DMS153 treated with DMSO at 0.1 percent for 48 hours (cell line): Measurements from ENCODE around the gene EWSR1.

Experiments
- DNase-seq: peaks from one replicate; lab custom pipeline; 2025; ENCODE audit not compliant: unreplicated experiment; lab: John Stamatoyannopoulos, UW

The EWSR1 gene

GRCh38 chr22:29268511-29269229 is 602 bp downstream of the EWSR1 start:
- no peak for DNase-seq

DNA sequence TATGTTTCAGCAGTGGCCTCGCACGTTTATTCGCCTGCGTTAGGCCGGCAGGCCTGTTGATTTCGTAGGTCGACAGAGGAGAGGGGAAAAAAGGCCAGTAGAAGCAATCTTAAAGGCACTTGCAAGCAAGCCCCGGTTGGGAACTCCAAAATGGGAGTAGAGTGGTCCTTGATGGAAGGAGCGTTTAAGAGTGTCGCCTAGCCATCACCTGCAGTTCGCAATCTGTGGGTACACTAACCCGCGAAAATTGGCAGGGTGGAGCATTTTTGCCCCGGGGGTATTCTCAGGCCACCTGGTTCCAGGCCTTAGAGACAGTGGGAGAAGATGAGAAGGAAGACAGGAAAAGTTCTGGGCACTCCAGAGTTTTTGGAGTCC is 1.1 kb downstream of the EWSR1 start:
- DNase-seq, result no peak

- no peak for DNase-seq
These were observed 1.8 kb downstream of the EWSR1 start for GRCh38 chr22:29269731-29270474.

- no peak for DNase-seq
These were observed 2.6 kb downstream of the EWSR1 start for GRCh38 chr22:29270475-29271271.

DNA sequence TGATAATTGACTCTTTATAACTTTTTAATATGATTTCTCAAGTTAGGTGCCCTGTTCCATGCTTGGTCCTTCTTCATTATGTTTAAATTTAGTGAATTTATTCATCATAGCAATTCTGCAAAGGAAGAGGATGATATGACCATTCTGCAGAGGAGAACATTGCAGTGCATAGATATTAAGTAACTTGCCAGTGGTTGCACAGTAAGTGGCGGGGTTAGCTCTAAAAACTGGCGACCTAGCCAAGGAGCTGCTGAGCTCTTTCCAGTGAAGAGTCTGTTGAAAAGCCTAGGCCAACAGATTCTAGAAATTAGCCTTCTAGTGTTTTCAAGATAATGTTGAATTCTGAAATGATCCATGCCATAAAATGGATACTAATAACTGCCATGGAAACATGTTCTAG is 4.6 kb downstream of the EWSR1 start:
- no peak for DNase-seq

DNA sequence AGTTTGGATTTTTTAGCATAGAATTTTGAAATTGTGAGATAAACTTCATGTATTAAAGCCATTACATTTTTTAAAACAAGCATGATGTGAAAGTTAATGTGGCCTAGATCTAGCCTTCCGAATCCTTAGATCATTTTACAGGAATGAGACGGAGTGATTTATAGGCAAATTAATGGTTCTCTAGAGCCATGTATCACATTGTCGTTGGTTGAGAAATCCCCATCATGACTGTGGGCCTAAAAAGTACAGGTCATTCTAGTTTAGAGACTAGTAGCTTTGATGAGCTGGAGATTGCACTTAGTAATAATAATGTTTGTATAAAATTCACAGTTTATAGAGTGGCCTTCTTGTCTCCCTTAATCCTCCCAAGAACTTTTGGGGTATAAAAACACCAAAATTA is 7.1 kb downstream of the EWSR1 start:
- no peak for DNase-seq

- no peak for DNase-seq
These were observed 7.9 kb downstream of the EWSR1 start for GRCh38 chr22:29275819-29276565.

- DNase-seq, result no peak
These were observed 9.9 kb downstream of the EWSR1 start for GRCh38 chr22:29277927-29278326.

DNA sequence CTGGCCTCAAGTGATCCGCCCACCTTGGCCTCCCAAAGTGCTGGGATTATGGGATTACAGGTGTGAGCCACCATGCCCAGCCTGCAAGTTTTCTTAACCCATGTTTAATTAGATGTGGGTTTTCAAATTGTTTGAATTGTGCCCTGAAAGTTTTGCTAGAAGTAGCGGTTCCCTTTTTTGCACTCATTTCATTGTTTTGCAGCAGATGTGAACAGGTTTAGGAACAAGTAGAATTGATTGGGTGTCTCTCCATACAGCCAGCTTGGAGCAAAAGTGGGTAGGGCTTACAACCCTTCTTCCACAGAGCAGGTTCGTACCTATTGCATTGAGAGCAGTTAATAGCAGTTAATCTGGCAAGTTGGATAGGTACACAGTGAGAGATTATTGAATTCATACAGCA is 16.1 kb downstream of the EWSR1 start:
- no peak for DNase-seq

GRCh38 chr22:29288837-29289236 is 20.8 kb downstream of the EWSR1 start:
- no peak for DNase-seq

- no peak for DNase-seq
These were observed 22.0 kb downstream of the EWSR1 start for GRCh38 chr22:29290061-29290460.

DNA sequence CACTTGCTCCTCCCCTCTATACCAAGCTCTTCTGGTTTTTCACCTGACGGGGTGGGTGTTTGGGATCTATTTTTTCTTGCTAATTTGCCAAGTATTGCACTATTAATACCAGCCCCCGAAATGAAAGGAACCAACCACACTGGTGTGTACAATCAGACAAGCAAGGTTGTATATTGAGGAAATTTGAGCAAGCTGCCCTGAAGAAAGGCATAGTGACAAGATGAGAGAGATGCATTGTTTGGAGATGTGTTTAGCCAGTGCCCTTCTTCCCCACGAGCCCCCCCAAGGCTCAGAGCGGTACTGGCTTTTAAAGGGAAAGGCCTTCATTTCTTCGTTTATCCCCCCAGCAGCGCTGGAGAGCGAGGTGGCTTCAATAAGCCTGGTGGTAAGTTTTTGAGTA is 23.1 kb downstream of the EWSR1 start:
- no peak for DNase-seq

DNA sequence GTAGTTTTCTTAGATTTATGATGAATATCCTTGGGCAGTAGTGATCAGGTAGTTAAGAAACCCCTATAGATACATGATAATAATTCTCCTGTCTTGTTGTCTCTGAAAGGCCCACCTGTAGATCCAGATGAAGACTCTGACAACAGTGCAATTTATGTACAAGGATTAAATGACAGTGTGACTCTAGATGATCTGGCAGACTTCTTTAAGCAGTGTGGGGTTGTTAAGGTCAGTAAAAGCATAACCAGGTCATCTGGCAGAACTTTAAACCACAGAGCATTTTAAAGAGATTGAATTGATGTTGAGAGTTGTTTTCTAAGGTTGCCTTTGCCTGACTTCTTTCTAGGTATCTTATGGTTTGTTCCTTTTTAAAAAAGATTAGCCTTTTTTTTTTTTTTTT is 24.3 kb downstream of the EWSR1 start:
- no peak for DNase-seq

GRCh38 chr22:29298641-29299040 is 30.6 kb downstream of the EWSR1 start:
- no peak for DNase-seq

- DNase-seq, result no peak
These were observed 31.2 kb downstream of the EWSR1 start for GRCh38 chr22:29299136-29299900.

DNA sequence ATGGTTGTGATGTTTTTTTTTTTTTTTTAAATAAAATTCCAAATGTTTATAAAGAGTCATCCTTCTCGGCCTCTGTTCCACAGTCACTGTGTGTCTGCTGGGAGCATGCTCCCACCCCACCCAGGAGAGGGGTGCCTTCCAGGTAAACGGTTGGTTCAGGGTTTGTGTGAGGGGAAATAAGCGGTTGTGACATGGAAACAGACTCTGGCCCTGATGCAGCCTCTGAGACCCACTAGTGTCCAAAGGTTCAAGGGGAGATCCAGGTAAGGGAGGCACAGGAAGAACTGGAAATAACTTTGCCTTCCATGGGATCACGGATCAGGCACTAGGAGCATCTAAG is 32.4 kb downstream of the EWSR1 start:
- DNase-seq, result no peak

GRCh38 chr22:29300807-29301601 is 32.9 kb downstream of the EWSR1 start:
- no peak for DNase-seq

DNA sequence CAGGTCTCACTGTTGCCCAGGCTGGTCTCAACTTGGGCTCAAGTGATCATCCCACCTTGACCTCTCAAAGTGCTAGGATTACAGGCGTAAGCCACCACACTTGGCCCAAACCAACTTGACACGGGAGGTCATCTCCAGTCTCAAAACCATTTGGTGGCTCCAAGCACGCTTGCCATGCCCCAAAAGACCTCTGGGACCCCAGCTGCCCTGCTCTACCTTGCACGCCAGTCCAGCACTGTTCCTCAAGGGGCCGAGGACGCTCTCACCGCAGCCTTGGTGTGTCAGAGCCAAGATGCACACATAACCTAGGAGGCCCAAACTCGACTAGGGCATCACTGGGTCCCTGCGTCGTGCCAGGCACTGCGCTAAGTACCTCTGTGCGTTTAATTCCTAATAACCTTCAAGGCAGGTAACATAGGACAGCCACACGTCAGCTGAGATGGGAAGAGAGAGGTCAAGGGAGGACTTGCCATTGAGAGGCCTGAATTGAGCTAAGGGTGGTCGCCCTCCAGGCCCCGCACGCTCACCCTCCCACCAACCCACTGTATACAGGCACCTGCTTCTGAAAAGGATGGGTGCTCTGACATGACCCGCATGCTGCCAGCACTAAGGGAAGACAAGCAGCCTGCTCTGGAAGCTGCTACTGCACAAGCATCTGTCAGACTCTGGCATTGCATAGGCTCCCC is 33.8 kb downstream of the EWSR1 start:
- no peak for DNase-seq

- DNase-seq, result no peak
These were observed 34.3 kb downstream of the EWSR1 start for GRCh38 chr22:29302402-29302680.
